Right cardiac atrium (tissue), 5 donors: ENCODE results near the gene IL1RL2. TPM values are rescaled to one million over a fixed set of nuclear protein-coding genes. Genes with fewer than 3 reads are reported as not detected.
A peak's percentile ranks its signal among the peaks of the same experiment; 100 is the strongest.

Experiments
- ATAC-seq, 2 donors: fragments of 200-7000 bp; cut with Tn5 transposase; one replicate each; pipeline versions ENCODE4 v1.8.0 to v1.9.1; 2020; ENCODE audit warnings: moderate library complexity in 2 of 2, mild to moderate bottlenecking in 1 of 2
- DNase-seq, 3 donors: peaks; one replicate each; pipeline ENCODE4 v3.0.0-alpha.2; 2020
- H3K27ac ChIP-seq: one replicate; pipeline ENCODE4 v1.5.1; 2013; ENCODE audit warnings: mild to moderate bottlenecking, low read length, control low read depth, moderate library complexity
- H3K27me3 ChIP-seq: one replicate; pipeline ENCODE4 v1.6.1; 2013; ENCODE audit not compliant: control insufficient read depth, insufficient read depth
- H3K4me1 ChIP-seq: one replicate; pipeline ENCODE4 v1.6.1; 2013; ENCODE audit warnings: low read length; ENCODE audit not compliant: control insufficient read depth, insufficient read depth
- H3K4me3 ChIP-seq: one replicate; pipeline ENCODE4 v1.5.1; 2013; ENCODE audit warnings: low read length, control low read depth
- H3K9me3 ChIP-seq: one replicate; pipeline ENCODE4 v1.6.1; 2013; ENCODE audit warnings: low read length; ENCODE audit not compliant: control insufficient read depth
- WGBS: extraction: QIAGEN DNeasy Blood & Tissue Kit; methylation state at CpG from one replicate; pipeline ENCODE4 v1.1.7; 2013; 5-methylcytosine and 5-hydroxymethylcytosine counted together
- intact Hi-C, 4 donors: fragments of 100-400 bp; cut with DNase I; formaldehyde crosslinking; loops; one replicate each; pipeline versions ENCODE4 v1.11.0 to v1.14.0; 2022 to 2023
- polyA plus RNA-seq: library from polyadenylated mRNA; stranded (reverse); fragments of 200-250 nt; gene quantifications from one replicate; pipeline ENCODE4 v1.2.3, GENCODE V29; 2013
- total RNA-seq, 4 donors: library from RNA; stranded (reverse); fragmentation: NEBNext Ultra II Directional; extraction: Animal tissue kit (Norgen Biotek cat#: 25700); gene quantifications; one replicate each; pipeline ENCODE4 v1.2.1, GENCODE V29; 2021
- donor health status: healthy with polysubstance abuse.
- donor health status: DM: no; HTN: yes; CAD: no.
- donor health status: DM: no; HTN: no; CAD: no.
- donor health status: DM: no; HTN: yes; CAD: no; lungs with severe emphysema.
- donor health status: DM: yes; HTN: yes; CAD: no.

The IL1RL2 gene
- total and polyA plus RNA-seq, 5 donors = 0.07 to 0.46 (median 0.32) TPM

DNA sequence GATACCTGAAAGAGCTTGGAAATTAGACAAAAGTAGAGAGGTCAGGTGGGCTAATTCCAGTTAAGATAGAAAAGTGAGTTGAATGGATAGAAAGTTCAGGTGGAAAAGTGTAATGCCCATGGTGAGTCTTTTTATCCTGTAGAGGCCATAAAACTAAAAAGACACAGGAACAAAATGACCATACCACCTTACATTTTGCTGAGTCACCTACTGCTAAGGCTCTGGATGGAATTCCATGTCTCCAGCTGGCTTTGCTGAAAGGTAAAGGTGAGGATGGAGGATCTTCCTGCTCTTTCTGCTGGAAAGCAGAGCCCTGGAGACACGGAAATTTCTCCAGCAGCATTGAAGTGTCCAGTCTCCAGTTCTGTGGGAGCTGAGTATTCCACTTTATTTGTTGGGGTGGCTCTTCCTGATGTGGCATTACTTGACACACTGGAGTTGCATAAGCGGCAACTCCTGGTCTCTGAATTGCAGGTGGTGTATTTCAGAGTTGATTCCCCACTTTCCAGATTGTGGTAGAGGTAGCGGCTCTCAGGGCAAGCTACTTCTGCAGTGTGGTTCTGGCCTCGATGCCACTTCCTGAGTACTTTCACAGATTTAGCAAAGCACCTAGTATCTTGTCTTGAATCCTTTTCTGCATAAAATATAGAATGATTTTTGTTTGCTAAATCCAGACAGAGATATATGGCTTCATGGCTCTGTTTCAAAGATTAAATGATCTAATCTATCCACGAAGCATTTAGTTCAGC is 10.7 kb downstream of the IL1RL2 start:
- intact Hi-C loops = no loop called here
- no peaks in the 10 kb centered on the region for H3K9me3 ChIP-seq
- no peaks in the 10 kb centered on the region for H3K27me3 ChIP-seq
- H3K4me3 ChIP-seq = no peak overlapping the region
- no peak for ATAC-seq
- H3K27ac ChIP-seq = no peak overlapping the region
- WGBS = 71% methylated on average over 5 of the region's 5 CpGs
- DNase-seq = no peak
- H3K4me1 ChIP-seq = no peaks in the 10 kb centered on the region

DNA sequence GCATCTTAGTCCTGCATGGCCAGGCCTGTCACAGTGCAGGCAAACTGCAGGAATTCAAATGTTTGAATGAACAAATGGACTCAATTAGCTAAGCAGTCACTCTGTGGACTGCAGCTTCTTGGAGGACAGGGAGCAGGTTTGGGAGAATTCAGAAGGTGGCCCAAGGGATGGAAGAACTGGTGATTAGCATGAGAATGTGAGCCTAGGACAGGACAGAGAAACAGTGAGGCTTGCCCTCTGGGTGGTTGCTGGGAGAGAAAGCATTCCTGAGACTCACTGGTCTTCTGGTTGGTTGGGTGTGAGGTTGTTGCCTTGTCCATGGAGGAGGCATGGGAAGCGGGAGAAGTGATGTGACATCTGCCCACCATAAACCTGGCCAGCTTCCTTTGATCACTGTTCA is 13.7 kb downstream of the IL1RL2 start:
- Histone ChIP-seq H3K4me3 (no peak overlapping the region), H3K27ac (no peak overlapping the region), H3K9me3 (no peaks in the 10 kb centered on the region), H3K4me1 (no peaks in the 10 kb centered on the region), H3K27me3 (no peaks in the 10 kb centered on the region)
- DNase-seq (no peak), ATAC-seq (no peak)
- intact Hi-C loops = no loop called here
- WGBS = 98% methylated on average over 1 of the region's 1 CpG

DNA sequence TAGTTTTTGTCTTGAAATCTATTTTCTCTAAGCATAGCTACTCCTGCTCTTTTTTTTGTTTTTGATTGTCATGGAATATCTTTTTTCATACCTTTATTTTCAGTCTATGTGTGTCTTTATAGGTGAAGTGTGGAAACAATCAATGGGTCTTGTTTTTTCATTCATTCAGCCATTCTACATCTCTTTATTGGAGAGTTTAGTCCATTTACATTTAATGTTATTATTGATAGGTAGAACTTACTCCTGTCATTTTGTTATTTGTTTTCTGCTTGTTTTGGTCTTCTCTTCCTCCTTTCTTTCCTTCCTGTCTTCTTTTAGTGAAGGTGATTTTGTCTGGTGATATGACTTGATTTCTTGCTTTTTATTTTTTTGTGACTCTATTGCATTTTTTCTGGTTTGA is 17.8 kb downstream of the IL1RL2 start:
- no peak for DNase-seq

GRCh38 chr2:102206666-102207341 is 20.0 kb downstream of the IL1RL2 start:
- Histone ChIP-seq H3K9me3 (no peaks in the 10 kb centered on the region), H3K27ac (no peak overlapping the region), H3K4me3 (no peak overlapping the region), H3K27me3 (no peaks in the 10 kb centered on the region), H3K4me1 (no peaks in the 10 kb centered on the region)
- DNase-seq (no peak), ATAC-seq (peak; percentile 23 to 61)
- WGBS = 59% methylated on average over 5 of the region's 5 CpGs
- intact Hi-C loops = no loop called here

More for the DNA sequence above, 17.8 kb downstream of the IL1RL2 start:
- intact Hi-C loops = no loop called here
- Histone ChIP-seq H3K4me1 (no peaks in the 10 kb centered on the region), H3K27ac (no peak overlapping the region), H3K4me3 (no peak overlapping the region), H3K9me3 (no peaks in the 10 kb centered on the region), H3K27me3 (no peaks in the 10 kb centered on the region)
- no peak for ATAC-seq

DNA sequence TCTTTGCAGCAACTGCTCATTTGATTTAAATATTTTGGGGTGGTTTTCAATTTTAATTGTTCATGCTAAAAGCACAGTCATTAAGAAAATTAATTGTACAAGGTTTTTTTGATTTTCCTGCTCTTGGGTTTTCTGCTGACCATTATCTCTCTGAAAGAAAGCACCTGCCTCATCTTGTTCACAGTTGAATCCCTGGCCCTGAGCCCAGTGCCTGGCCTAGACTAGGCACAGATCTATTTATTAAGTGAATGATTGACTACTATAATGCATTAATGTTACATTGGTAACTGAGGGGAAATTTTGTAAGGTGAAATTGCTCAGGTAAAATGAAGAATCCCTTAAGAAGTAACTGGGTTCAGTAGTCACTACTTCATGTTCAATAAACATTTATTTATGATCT is 22.0 kb downstream of the IL1RL2 start:
- H3K27me3 ChIP-seq = no peaks in the 10 kb centered on the region
- no peaks in the 10 kb centered on the region for H3K9me3 ChIP-seq
- H3K4me3 ChIP-seq = no peak overlapping the region
- DNase-seq (no peak), ATAC-seq (no peak)
- intact Hi-C loops = no loop called here
- H3K4me1 ChIP-seq = no peaks in the 10 kb centered on the region
- H3K27ac ChIP-seq = no peak overlapping the region

DNA sequence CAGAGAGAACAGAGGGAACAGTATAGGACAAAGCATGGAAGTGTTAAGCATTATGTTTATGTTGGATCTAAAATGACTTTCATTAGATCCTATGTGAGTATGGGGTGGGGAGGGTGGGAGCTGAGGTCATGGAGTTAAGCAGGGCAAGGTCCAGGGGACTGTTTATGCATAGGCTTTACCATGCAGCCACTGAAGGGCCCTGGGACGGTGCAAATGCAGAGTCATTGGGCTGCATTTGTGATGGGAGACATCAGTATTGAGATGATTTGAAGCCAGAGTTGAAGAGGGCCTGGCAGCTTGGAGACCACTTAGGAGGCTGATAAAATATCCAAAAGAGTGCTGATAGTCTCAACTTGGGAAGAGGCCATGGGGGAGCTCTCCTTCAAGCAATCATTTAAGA is 22.7 kb downstream of the IL1RL2 start:
- H3K4me3 ChIP-seq = no peak overlapping the region
- intact Hi-C loops = no loop called here
- ATAC-seq (no peak), DNase-seq (no peak)
- WGBS = 0% methylated on average over 1 of the region's 1 CpG
- no peaks in the 10 kb centered on the region for H3K4me1 ChIP-seq
- no peak overlapping the region for H3K27ac ChIP-seq
- no peaks in the 10 kb centered on the region for H3K9me3 ChIP-seq
- H3K27me3 ChIP-seq = no peaks in the 10 kb centered on the region

GRCh38 chr2:102217032-102217431 is 30.2 kb downstream of the IL1RL2 start:
- Histone ChIP-seq H3K27ac (no peak overlapping the region), H3K27me3 (no peaks in the 10 kb centered on the region), H3K4me1 (no peaks in the 10 kb centered on the region), H3K9me3 (peaks cover 2% of the 10 kb centered on the region), H3K4me3 (no peak overlapping the region)
- no peak for DNase-seq
- intact Hi-C loops = no loop called here
- ATAC-seq = no peak

- Histone ChIP-seq H3K4me1 (peaks cover 2% of the 10 kb centered on the region), H3K27me3 (no peaks in the 10 kb centered on the region), H3K4me3 (no peak overlapping the region), H3K9me3 (no peaks in the 10 kb centered on the region), H3K27ac (no peak overlapping the region)
- DNase-seq = no peak
- ATAC-seq = no peak
- intact Hi-C loops = no loop called here
- WGBS = 71% methylated on average over 8 of the region's 8 CpGs
Measured at GRCh38 chr2:102224824-102225739, 38.3 kb downstream of the IL1RL2 start.

GRCh38 chr2:102226171-102226570 is 39.3 kb downstream of the IL1RL2 start:
- Histone ChIP-seq H3K4me1 (peaks cover 2% of the 10 kb centered on the region), H3K27me3 (no peaks in the 10 kb centered on the region), H3K4me3 (no peak overlapping the region), H3K9me3 (no peaks in the 10 kb centered on the region), H3K27ac (peak overlapping the region; percentile 23)
- WGBS = 93% methylated on average over 6 of the region's 6 CpGs
- ATAC-seq (no peak), DNase-seq (no peak)
- intact Hi-C loops = no loop called here

DNA sequence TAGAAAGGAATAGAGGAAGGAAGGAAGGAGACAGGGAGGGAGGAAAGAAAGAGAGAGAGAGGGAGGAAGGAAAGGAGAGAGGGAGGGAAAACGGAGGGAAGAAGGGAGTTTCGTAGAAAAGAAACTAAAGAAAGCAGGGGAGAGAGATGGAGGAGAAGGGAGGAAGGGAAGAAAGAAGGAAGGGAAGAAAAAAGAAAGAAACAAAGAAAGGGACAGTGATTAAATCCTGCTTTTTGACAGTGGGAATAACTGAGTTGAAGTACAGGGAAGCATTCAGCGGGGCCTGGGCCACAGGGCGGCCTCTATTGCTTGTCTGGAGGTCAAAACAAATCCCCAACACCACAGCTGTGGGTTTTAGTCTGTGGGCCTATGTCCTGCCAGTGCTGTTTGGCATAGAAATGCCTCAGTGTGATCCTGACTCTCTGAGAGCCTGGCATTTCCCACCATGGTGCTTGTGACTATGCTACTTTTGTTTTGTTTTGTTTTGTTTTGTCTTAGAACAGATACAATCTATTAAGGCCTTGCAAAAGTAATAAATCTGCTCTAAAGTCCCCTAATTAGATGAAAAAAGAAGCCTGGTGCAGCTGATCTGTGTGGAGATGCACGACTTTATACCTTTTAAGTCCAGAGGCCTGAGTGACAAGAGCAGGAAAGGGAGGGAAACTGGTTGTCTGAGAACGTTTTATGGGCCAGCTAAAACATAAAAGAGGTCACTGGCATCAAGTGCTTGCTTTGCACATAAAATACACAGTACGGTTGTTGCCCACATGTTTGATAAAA is 40.0 kb downstream of the IL1RL2 start:
- 57% methylated on average over 7 of the region's 7 CpGs for WGBS
- H3K27ac ChIP-seq = peak overlapping the region; percentile 90
- ATAC-seq = peak; percentile 13 to 45
- H3K4me3 ChIP-seq = no peak overlapping the region
- intact Hi-C loops = no loop called here
- DNase-seq = no peak
- peaks cover 2% of the 10 kb centered on the region for H3K4me1 ChIP-seq
- no peaks in the 10 kb centered on the region for H3K9me3 ChIP-seq
- H3K27me3 ChIP-seq = no peaks in the 10 kb centered on the region
